ENCODE data around the gene PRDM8. TPM values are rescaled to one million over a fixed set of nuclear protein-coding genes. Genes with fewer than 3 reads are reported as not detected.

Gene PRDM8
- total RNA-seq, 1 donor from 2014 or later, result 1.7 TPM

DNA sequence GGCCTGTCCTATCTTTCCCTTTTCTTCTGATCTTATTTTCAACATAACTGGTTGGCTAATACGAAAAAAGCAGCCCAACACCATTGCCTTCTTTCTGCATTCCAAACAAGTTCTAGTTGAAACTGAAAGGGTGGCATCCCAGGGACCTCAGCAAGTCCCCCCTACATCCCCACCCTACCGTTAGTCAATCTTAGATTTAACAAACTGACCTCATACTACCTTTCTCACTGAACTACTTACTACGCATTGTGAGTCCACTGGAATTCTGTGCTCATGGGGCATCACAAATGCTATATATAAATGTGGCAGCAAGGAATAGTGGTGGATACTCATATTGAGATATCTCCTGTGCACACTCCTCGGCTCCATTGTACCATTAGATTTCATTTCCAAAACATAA lies 36.1 kb downstream of the PRDM8 start:
- Histone ChIP-seq H3K4me3 (no peak overlapping the region), H3K4me1 (no peaks in the 10 kb centered on the region), H3K27me3 (peaks cover 10% of the 10 kb centered on the region), H3K27ac (no peak overlapping the region), H3K9me3 (no peaks in the 10 kb centered on the region), H3K36me3 (no peaks in the 10 kb centered on the region)
- intact Hi-C loops (cut with DNase I), result no loop called here
- ATAC-seq (no peak), DNase-seq (no peak)
- TF ChIP-seq, protein P1, sequence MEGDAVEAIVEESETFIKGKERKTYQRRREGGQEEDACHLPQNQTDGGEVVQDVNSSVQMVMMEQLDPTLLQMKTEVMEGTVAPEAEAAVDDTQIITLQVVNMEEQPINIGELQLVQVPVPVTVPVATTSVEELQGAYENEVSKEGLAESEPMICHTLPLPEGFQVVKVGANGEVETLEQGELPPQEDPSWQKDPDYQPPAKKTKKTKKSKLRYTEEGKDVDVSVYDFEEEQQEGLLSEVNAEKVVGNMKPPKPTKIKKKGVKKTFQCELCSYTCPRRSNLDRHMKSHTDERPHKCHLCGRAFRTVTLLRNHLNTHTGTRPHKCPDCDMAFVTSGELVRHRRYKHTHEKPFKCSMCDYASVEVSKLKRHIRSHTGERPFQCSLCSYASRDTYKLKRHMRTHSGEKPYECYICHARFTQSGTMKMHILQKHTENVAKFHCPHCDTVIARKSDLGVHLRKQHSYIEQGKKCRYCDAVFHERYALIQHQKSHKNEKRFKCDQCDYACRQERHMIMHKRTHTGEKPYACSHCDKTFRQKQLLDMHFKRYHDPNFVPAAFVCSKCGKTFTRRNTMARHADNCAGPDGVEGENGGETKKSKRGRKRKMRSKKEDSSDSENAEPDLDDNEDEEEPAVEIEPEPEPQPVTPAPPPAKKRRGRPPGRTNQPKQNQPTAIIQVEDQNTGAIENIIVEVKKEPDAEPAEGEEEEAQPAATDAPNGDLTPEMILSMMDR (IDR thresholded peaks at IDR 0.05), result no peak

- TF ChIP-seq, protein P1 (IDR thresholded peaks at IDR 0.05), result no peak
- intact Hi-C loops (cut with DNase I), result no loop called here
These were observed 38.1 kb downstream of the PRDM8 start for GRCh38 chr4:80235451-80235850.

GRCh38 chr4:80237992-80238391 lies 40.7 kb downstream of the PRDM8 start:
- TF ChIP-seq, protein P1 (IDR thresholded peaks at IDR 0.05), result no peak
- H3K27me3 ChIP-seq, result peaks cover 8% of the 10 kb centered on the region
- no peaks in the 10 kb centered on the region for H3K36me3 ChIP-seq
- no peaks in the 10 kb centered on the region for H3K4me1 ChIP-seq
- ATAC-seq (no peak), DNase-seq (no peak)
- H3K9me3 ChIP-seq, result no peaks in the 10 kb centered on the region
- H3K27ac ChIP-seq, result no peak overlapping the region
- H3K4me3 ChIP-seq, result no peak overlapping the region
- intact Hi-C loops (cut with DNase I), result no loop called here

More at GRCh38 chr4:80235451-80235850, 38.1 kb downstream of the PRDM8 start:
- Histone ChIP-seq H3K36me3 (no peaks in the 10 kb centered on the region), H3K27ac (no peak overlapping the region), H3K4me3 (no peak overlapping the region), H3K9me3 (no peaks in the 10 kb centered on the region), H3K4me1 (no peaks in the 10 kb centered on the region), H3K27me3 (peaks cover 5% of the 10 kb centered on the region)
- DNase-seq (no peak), ATAC-seq (no peak)

DNA sequence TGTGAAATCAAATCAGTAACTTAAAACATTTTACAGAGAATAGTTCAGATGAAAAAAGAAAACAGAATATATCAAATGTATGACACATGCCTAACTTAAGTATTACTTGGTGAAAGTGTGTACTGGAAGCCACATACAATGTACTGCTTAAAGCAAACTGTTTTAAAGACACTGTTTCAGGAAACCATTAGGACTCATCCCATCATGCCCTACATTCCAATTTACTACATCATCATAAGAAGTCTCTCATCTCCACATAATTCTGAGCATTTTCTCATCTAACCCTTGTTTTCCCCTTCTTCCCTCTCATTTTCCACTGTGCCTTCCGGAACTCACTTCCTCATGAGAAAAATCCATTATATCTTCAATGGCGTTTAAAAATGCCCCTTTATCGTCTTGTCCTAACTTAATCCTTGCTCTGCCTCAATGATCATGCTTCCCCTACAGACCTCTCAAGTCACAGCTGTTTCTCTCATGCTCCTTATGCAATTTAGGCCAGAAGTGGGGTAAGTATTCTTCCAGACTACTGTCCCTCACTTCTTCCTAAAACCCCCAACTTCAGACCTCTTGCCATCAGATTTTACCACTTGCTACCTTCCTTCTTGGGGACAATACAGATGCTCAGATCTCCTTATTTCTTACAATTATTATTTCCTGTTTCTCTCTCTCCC lies 42.3 kb downstream of the PRDM8 start:
- DNase-seq (no peak), ATAC-seq (no peak)
- Histone ChIP-seq H3K4me3 (no peak overlapping the region), H3K9me3 (no peaks in the 10 kb centered on the region), H3K27ac (no peak overlapping the region), H3K36me3 (no peaks in the 10 kb centered on the region), H3K4me1 (no peaks in the 10 kb centered on the region), H3K27me3 (peaks cover 12% of the 10 kb centered on the region)
- TF ChIP-seq, protein P1 (IDR thresholded peaks at IDR 0.05), result no peak
- intact Hi-C loops (cut with DNase I), result no loop called here

DNA sequence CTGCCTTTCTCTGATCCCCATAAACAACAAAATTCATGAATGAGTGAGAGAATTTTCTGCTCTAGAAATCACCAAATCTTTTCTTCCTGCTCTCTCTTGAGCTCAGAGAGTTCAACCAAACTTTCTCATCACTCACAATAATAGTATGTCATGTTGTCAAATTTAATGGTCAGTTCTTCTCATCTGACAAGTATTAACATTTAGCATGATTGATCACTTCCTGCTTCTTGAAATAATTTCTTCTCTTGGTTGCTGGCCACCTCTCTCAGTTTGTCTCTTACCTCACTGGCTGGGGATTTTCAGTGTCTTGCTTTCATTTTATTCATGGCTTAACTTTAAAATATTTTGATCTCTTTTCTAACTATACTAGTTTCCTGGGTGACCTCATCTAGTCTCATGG lies 43.7 kb downstream of the PRDM8 start:
- TF ChIP-seq, protein P1 (IDR thresholded peaks at IDR 0.05), result no peak
- intact Hi-C loops (cut with DNase I), result no loop called here
- no peak for ATAC-seq

More for the DNA sequence above, 43.7 kb downstream of the PRDM8 start:
- Histone ChIP-seq H3K4me3 (no peak overlapping the region), H3K9me3 (no peaks in the 10 kb centered on the region), H3K4me1 (no peaks in the 10 kb centered on the region), H3K27me3 (peaks cover 12% of the 10 kb centered on the region), H3K36me3 (no peaks in the 10 kb centered on the region), H3K27ac (no peak overlapping the region)
- DNase-seq, result no peak

Measured in upper lobe of right lung (tissue), 1 donor.